GM21737 (cell line): Measurements from ENCODE around the gene INO80.

Source experiments
- ATAC-seq: cut with Tn5 transposase; IDR thresholded peaks from one replicate; pipeline ENCODE4 v1.9.1; 2021; ENCODE audit warnings: mild to moderate bottlenecking, moderate library complexity; ENCODE audit not compliant: unreplicated experiment

INO80 gene

DNA sequence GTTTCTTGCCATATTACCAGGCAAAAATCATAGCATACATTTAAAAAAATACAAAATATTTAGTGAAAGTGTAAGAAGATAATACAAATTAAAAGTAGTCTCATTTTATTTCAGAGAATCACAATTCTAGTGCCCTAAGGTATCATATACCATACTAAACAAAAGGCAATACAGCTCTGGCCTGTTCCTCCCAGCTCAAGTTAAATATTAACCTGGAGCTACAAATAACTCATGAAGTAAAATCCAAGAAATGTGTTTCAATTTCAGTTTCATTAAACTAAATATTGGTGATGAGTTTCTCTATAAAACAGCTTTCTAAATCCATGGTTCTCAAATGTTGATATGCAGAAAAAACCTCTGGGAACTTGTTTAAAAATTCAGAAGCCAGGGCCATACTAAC lies 67.7 kb downstream of the INO80 start:
- ATAC-seq = no peak

DNA sequence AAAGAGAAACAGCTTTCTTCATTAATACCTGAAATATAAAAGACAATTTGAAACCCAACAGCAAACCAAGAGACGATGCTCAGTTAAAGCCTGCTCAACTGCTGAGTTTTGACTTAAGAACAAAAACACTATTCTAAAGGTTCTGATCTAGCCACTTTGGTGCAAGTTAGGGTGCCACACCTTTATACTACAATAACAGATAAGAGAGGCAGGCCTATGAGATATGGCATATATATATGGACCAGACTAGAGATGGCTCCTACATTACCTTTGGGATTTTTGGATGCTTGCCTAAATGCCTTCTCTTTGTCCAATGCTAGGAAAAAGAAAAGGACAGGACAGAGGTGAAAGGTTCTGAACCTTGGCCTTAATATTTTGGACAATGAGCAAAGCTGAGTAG lies 68.6 kb downstream of the INO80 start:
- no peak for ATAC-seq

DNA sequence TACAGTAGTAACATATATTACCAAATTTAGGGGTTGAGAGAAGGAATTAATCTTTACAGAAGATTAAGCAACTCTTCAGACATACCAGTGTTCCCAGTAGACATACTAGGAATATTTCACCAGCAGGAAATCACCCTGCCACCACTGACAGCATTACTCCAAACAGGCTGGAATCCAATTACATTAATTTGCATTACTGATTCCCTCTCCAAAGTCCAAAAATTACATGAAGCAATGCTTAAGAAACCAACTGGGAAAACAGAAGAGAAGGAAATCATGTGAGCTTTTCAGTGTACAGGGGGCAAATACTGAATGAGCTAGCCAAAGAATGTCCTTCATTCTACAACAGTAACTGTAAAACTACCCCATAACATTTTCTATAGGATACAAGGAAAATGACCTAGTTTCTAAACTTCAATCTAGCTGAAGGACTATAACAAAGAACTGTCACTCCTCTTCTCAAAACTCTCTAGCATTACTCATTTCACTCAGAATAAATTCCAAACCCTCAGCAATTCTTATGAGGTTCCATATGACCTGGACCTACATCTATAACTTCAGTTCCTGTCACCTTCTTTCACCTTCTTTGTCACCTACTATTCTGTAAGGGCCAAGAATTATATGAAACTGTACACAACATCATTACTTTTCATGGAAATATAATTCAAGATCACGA lies 72.7 kb downstream of the INO80 start:
- no peak for ATAC-seq

DNA sequence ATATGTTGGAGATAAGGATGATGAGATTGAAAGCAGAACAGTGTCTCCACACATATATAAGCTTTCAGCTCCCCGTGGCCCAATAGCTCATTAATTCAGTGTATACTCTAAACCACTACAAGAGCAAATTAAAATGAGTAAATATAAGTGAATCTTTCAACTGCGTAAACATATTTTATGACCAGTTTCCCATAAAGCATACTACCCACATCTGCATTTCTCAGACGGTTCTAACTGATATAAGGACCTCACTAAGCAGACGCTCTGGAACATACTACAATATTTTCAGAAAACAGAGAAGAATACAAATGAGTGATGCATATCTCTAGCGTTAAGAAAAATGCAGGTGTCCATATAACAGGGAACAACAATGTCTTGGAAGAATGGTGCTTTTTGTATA lies 73.2 kb downstream of the INO80 start:
- ATAC-seq = no peak

DNA sequence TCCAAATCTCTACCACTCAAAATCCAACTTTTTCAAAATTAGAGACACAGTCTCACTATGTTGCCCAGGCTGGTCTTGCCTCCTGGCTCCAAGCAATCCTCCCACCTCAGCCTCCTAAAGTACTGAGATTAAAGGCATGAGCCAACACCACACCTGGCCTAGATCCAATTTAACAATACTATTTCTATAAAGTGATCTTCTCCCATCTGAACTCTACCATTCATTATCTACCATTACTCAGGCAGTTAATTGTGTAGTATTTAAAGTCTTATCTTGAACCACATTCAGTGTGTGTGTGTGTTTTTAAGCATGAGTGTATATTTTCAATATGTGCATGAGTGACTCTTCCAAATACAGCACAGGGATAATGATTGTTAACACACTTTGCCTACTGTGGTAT lies 77.0 kb downstream of the INO80 start:
- no peak for ATAC-seq

DNA sequence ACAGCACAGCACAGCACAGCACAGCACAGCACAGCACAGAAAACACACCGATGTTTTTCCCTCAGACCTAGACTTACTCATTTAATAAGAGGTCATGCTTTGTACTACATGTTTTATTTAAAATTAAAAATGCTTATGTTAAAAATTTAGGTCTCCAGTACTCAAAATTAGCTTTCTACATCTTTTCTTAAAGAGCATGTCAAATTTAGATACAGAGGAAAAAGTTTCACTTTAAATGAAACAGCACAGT lies 84.1 kb downstream of the INO80 start:
- no peak for ATAC-seq

DNA sequence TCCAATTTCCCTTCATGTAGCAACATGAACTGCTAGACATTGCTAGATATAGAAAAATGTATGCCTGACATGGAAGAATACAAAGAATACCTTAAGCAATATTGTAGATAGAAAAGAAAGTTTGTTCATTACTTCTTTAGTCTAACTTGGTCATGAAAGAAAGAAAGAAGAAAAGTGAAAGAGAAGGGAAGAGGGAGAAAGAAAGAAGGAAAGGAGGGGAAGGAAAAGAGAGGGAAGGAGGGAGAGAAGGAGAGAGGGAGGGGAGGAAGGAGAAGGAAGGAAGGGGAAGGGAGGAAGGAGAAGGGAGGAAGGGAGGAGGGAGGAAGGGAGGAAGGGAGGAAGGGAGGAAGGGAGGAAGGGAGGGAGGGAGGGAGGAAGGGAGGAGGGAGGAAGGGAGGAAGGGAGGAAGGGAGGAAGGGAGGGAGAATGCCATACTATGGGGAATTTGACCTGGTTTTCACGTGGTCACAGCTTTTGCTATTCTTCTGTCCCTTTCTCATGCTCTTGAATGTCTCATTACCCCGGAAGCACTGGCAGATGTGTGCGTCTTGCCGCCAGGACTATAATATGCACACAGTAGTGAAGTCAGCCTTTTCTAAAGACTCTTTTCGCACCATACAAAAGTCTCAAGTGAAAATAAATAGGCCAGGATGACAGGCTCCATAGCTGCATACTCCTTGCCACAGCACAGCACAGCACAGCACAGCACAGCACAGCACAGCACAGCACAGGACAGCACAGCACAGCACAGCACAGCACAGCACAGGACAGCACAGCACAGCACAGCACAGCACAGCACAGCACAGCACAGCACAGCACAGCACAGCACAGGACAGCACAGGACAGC lies 84.6 kb downstream of the INO80 start:
- ATAC-seq = no peak

DNA sequence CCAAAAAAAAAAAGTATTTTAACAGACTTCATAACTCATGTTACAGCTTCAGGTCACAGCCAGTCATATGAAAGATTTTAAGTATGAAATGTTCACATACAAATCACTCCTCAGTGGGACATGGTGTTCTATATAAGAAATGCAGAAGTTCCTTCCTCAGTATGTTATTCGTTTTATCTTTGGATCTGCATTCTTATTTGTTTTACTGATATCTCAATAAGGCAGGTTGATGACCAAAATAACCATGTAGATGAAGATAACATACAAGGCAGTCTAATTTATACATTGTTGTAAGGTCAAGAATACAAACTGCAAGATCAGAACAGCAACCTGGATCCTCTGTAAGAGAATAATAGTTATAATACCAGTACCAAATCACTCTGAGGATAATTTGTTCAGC lies 87.2 kb downstream of the INO80 start:
- ATAC-seq = no peak

DNA sequence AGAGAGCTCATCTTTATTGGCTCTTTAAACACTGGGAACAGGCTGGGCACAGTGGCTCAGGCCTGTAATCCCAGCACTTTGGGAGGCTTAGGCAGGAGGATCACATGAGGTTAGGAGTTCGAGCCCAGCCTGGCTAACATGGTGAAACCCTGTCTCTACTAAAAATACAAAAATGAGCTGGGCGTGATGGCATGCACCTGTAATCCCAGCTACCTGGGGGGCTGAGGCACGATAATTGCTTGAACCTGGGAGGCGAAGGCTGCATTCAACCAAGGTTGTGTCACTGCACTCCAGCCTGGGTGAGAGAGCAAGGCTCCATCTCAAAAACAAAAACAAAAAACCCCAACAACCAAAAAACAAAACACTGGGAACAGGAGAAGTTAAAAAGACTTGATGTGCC lies 90.7 kb downstream of the INO80 start:
- no peak for ATAC-seq

DNA sequence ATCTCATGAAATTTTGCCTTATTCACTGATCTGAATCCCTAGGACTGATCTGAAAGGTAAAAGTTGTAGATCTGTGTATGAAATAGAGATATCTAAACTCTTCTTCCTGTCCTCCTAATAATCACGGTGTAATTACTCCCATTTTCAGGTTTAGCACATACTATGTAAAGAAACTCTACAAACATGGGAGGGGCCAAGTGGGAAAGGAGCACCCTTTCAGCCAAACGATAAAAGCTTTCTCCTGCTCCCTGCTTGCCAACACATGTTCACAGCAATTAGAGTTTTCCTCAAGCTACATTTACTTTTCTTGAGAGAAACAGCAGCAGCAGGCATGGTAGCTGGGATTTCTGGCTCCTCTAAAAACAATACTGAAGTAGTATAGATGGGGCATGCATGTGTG lies 91.2 kb downstream of the INO80 start:
- ATAC-seq = no peak

DNA sequence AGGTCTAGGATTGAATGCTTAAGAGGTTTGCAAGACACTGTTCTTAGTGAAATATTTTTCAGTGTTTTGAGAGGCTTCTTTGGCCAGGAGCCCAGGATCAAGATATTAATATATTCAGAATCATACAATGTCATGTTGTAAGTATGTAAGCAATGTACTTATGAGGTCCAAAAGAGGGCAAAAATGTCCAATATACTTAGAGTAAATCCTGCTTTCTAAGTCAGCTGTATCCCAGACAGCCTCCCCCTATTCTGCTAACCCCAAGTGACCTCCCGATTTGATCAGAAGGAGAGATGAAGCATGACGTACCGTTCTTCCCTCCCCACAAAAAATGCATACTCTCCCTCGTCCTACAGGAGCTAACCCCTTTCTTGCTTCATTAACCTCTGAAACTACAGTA lies 91.9 kb downstream of the INO80 start:
- ATAC-seq = no peak

DNA sequence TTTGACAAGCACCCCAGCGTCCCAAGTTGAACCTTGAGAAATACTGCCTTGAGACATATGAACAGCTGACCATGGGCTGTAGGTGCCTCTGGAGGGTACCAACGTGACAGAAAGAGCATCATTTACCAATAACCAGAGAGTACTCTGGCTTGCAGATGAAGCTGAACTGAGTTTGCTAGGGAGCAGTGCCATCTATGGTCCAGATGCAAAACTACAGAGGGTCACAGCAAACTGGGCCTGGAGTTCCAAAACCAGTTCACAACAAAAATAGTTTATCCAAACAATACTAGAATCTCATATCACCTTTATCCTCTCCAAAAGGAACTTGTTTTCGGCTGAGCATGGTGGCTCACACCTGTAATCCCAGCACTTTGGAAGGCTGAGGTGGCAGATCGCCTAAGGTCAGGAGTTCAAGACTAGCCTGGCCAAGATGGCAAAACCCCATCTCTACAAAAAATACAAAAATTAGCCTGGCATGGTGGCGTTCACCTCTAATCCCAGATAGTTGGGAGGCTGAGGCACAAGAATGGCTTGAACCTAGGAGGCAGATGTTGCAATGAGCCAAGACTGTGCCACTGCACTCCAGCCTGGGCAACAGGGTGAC lies 93.5 kb downstream of the INO80 start:
- no peak for ATAC-seq

DNA sequence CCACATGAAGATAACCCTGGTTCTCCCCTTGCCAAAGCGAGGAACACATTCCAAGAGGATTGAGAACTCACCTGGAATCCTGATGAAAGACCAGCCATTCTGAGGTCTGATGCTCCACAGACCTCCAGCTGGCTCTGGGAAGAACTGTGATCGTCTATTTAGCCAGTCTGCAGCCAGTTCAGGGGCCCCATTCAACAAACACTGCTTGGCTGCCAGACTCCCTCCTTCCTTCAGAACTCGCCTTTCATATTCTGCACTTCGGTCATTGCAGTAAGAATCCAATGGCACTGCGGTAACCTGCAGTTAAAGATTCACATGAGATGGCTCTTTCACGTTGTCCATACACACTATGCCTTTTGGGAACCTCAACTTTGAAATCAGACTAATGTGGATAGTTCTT lies 95.3 kb downstream of the INO80 start:
- no peak for ATAC-seq

DNA sequence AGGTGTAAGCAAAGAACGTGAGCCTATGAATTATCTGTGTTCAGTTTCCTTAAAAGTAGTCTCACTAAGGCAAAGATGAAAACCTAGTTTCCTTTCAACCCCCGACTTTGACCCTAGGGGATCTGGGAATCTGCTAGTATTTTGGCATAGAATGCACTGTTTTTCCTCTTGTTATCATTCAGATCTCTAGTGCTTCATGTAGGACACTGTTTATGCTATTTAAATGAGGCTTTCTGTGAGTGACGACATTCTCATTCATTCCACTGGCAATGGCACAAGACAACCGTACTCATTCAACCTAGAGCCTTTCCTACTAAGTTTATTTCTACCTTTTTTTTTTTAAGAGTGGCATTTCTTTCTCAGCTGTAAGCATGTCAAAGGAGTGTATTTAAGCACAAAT lies 95.8 kb downstream of the INO80 start:
- ATAC-seq = no peak

DNA sequence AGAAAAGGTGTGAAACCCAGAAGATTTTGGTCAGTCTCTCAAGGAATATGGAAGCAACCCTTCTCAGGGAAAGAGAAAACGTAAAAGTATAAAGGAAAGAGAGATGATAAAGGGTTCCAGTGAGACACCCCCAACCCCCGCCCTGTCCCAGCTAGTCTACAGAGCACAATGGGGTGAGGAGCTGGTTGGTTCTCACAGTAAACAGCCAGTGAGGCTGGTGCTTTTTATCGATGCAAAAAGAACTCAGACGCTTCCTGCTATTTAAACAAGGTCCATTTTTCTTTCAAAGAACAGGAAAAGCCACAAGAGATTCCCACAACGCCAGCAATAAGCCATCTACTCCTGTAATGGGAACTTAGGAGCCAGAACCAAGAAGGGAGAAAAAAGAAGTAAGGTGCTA lies 96.9 kb downstream of the INO80 start:
- no peak for ATAC-seq

DNA sequence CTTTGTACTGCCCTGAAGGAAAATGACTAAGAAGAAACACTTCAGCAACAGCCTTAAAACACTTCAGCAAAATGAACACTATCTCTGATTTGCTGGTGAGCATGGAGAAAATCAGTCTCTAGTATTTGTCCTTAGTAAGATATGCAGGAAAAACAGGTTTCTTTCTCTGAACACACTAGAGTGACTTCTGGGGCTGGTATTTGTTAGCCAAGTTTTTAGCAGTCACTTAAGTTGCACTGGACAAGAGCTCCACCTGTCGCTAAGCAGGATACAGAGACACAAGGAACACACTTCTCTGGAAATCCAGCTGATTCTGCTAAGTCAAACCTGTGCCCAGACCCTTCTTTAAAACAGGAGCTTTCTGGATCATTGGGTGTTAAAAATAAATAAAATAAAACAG lies 97.5 kb downstream of the INO80 start:
- no peak for ATAC-seq

DNA sequence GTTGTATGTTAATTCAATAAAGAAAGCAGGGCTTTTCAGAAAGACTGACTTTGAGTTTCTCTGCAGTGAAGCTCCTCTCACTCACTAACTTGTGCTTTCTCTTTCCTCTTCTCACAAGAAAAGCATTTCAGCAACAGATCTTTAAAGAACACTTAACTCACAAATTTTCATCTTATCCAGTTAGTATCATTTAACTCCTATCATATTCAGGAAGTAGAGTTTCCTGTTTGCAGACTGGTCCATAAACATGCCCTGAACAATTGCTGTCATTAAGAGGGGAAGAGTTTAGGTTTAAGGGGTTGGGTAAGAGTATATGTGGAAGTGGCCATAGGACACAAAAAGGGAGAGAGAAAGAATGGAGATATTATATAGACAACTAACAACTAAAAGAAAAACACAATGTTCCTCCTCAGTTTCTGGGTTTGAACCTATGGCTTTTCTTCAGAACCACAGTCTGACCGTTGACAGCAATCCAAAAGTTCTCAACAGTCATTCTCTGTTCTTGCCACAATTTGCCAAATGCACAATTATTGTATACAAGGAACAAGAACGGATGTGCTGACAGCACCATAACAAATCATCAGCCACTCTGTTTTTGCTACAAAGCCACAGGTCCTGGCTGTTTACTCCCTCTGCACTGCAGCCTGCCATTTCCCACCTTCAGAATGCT lies 98.9 kb downstream of the INO80 start:
- ATAC-seq = no peak

DNA sequence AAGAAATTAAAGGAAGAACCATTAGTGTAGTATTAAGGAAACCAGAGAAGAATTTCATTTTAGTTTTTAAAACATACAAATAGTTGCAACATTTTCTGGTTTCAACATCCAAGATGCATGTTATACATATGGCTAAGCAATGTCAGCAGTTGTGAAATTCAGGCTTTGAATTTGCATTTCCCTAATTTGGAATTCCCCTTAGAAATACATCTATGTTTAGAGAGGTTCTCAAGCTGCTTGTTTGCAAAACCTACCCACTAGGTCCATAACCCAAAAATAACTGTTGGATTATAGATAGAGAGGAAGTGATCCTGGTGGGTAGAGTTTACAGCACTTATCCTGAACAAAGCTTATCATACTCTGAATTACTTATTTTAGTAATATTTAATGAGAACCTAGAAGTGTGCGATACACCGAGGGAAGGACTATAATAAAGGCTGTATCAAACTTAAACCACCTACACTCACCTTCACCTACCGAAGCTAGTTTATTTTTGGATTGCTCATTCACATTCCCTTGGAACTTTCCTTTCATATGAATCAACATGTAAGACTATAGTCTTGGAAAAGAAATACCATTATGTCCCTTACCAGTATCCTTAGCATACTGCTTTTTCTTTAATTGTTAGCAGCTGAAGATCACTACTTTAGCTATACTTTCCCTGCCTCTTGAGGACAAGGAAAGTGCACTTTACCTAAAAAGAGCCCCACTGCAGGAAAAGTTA lies 102.2 kb downstream of the INO80 start:
- no peak for ATAC-seq

DNA sequence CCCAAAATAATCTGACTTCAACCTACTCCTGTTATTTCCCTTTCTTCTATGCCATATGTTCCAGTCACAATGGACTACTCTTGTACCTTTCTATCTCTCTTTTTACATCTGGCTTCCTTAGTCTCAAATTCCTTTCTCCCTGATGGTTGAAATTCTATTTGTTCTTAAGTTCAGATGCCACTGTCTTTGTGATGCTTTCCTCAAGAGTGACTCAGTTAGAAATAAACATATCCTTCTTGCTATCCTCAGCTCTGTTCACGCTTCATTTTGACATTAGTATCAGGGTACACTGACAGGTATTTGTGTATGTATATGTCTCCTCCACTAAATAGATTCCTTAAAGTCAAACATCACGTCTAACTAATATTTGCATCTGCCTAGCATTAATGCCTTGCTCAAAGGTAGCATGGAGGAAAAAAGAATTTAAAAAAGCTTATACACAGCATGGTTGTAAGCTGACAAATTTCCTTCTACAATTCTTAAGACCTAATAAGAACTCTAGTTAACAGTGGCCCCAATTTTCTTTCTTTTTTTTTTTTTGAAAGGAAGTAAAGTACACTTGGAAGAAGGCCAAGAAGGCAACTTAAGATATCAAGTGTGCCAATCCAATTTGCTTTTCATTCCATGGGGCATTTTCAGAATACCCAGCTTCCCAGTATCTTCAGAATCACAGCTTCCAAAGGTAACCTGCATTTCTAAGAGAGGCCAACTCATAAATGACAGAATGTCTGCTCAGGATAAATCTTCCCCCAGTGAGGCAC lies 104.8 kb downstream of the INO80 start:
- no peak for ATAC-seq

DNA sequence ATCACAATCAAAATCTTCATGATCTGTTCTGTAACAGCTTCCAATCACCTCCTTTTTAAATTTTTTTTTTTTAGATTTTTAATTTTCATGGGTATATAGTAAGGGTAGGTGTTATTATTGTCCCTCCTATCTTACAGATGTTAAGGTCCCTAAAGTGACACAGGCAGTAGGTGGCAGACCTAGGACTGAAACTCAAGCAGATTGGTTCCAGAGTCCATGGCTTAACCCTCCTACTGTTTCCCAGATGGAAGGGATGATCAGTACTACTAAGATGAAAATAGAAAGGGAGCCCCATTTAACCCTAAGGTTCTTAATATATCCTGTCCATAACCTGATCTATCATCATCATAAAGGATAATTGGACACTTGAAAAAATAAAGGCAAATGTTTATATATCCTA lies 105.7 kb downstream of the INO80 start:
- no peak for ATAC-seq

DNA sequence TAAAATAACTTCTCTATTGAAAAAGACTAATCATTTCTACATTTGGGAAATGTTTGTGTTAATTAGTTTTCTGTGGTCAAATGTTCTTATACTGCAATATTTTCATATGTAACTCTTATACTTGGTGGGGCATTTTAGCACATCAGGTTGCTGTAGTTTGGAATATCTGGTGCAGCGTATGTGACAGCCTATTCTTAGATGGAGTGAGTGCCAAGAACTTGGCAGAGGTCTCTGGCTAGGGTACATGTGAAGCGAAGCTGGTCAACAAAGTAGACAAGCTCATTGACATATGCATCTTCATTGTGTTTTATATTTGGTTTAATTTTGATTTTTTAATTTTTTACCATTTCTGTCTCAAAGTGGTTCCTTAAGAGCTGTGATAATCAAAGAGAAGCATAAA lies 109.6 kb downstream of the INO80 start:
- ATAC-seq = no peak
